ENCODE measurements around the gene BCLAF3. TPM values are rescaled to one million over a fixed set of nuclear protein-coding genes. Genes with fewer than 3 reads are reported as not detected.

The BCLAF3 gene
- total RNA-seq, 1 donor from 2014 or later = 9.7 TPM

DNA sequence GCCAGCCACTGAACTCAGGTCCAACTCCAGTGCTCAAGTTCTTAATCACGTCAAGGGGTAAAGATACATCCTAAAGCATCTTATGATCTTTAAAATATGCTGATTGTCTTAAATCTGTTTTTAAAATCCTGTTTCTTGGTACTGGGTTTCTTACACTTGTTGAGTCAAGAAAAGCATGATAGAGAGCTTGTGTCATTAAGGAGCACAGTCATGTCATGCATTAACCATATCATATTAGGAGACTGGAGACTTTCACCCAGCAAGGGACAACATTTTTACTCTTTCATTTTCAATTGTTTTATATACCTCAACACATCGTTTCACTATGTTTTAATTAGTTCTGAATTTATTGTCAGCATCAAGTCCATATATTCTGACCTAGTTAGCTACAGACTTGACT is 41.5 kb downstream of the BCLAF3 start:
- H3K9ac ChIP-seq = no peak overlapping the region
- no peaks in the 10 kb centered on the region for H3K79me2 ChIP-seq (ENCODE audit: low read depth)
- H3K4me1 Mint-ChIP-seq = no peaks in the 10 kb centered on the region
- H3K36me3 Mint-ChIP-seq = peaks cover 16% of the 10 kb centered on the region
- H3K27ac ChIP-seq = no peak overlapping the region
- H3K36me3 ChIP-seq = no peaks in the 10 kb centered on the region
- peaks cover 5% of the 10 kb centered on the region for H3K9me3 ChIP-seq (ENCODE audit: low read depth)
- H3F3A ChIP-seq (ENCODE audit: low read depth) = no peaks in the 10 kb centered on the region
- H4K20me1 ChIP-seq (ENCODE audit: low read depth) = no peaks in the 10 kb centered on the region
- no peak overlapping the region for H2AFZ ChIP-seq (replicated peaks)
- TF ChIP-seq EZH2phosphoT487 (IDR thresholded peaks at IDR 0.05) (no peak), EZH2 (IDR thresholded peaks at IDR 0.05) (no peak)
- TF ChIP-seq, protein P1, sequence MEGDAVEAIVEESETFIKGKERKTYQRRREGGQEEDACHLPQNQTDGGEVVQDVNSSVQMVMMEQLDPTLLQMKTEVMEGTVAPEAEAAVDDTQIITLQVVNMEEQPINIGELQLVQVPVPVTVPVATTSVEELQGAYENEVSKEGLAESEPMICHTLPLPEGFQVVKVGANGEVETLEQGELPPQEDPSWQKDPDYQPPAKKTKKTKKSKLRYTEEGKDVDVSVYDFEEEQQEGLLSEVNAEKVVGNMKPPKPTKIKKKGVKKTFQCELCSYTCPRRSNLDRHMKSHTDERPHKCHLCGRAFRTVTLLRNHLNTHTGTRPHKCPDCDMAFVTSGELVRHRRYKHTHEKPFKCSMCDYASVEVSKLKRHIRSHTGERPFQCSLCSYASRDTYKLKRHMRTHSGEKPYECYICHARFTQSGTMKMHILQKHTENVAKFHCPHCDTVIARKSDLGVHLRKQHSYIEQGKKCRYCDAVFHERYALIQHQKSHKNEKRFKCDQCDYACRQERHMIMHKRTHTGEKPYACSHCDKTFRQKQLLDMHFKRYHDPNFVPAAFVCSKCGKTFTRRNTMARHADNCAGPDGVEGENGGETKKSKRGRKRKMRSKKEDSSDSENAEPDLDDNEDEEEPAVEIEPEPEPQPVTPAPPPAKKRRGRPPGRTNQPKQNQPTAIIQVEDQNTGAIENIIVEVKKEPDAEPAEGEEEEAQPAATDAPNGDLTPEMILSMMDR (IDR thresholded peaks at IDR 0.05) = no peak
- H3K4me2 ChIP-seq = no peak overlapping the region
- no peak overlapping the region for H3K4me3 Mint-ChIP-seq
- H3K4me1 ChIP-seq = no peaks in the 10 kb centered on the region
- H3K27me3 ChIP-seq = no peaks in the 10 kb centered on the region
- no peak overlapping the region for H3K4me3 ChIP-seq
- H3K9me3 Mint-ChIP-seq = peaks cover 7% of the 10 kb centered on the region
- no peak for DNase-seq (ENCODE audit: low spot score)
- no peak overlapping the region for H3K27ac Mint-ChIP-seq
- no peaks in the 10 kb centered on the region for H3K27me3 Mint-ChIP-seq (ENCODE audit: insufficient read depth, low read depth)

GRCh38 chrX:19947612-19948011 is 43.2 kb downstream of the BCLAF3 start:
- Mint-ChIP-seq H3K9me3 (peaks cover 7% of the 10 kb centered on the region), H3K4me3 (no peak overlapping the region), H3K27ac (no peak overlapping the region), H3K4me1 (no peaks in the 10 kb centered on the region), H3K27me3 (ENCODE audit: insufficient read depth, low read depth) (no peaks in the 10 kb centered on the region), H3K36me3 (peaks cover 14% of the 10 kb centered on the region)
- H3K4me1 ChIP-seq = no peaks in the 10 kb centered on the region
- no peaks in the 10 kb centered on the region for H3K27me3 ChIP-seq
- H4K20me1 ChIP-seq (ENCODE audit: low read depth) = no peaks in the 10 kb centered on the region
- no peak overlapping the region for H3K27ac ChIP-seq
- no peak overlapping the region for H3K4me2 ChIP-seq
- H3F3A ChIP-seq (ENCODE audit: low read depth) = no peaks in the 10 kb centered on the region
- no peaks in the 10 kb centered on the region for H3K36me3 ChIP-seq
- TF ChIP-seq, protein P1 (IDR thresholded peaks at IDR 0.05) = no peak
- TF ChIP-seq EZH2phosphoT487 (IDR thresholded peaks at IDR 0.05) (no peak), EZH2 (IDR thresholded peaks at IDR 0.05) (no peak)
- no peak overlapping the region for H3K9ac ChIP-seq
- H3K4me3 ChIP-seq = no peak overlapping the region
- H3K79me2 ChIP-seq (ENCODE audit: low read depth) = no peaks in the 10 kb centered on the region
- no peaks in the 10 kb centered on the region for H3K9me3 ChIP-seq (ENCODE audit: low read depth)
- no peak overlapping the region for H2AFZ ChIP-seq (replicated peaks)
- no peak for DNase-seq (ENCODE audit: low spot score)

MicroRNAs encoded within 50 kb of the gene (microRNA counts, 767-probe panel; counts per million panel counts)
- microRNA hsa-miR-23c = 460 counts per million, percentile 90 among the panel's probes with 10 or more counts

Small RNA genes within 50 kb of the gene (microRNA-seq; reads per million reads assigned to microRNA genes)
- gene MIR23C = 1.8 reads per million, percentile 4 among the genes with 10 or more reads in this experiment

Small RNA genes within 50 kb of the gene (small RNA-seq; reads per million reads assigned to genes)
- gene MIR23C (not detected), gene RF00019 (not detected)

Other genes starting within 250 kb of the BCLAF3 start
- 6.1 and 6.5 TPM in 2 replicates for gene SH3KBP1, start 103.5 kb downstream of the BCLAF3 start, total RNA-seq (ENCODE audit: low replicate concordance)
- gene MAP7D2, start 125.8 kb upstream of the BCLAF3 start, total RNA-seq (ENCODE audit: low replicate concordance) = 2.0 and 2.6 TPM in 2 replicates
- gene EIF1AX, start 150.8 kb upstream of the BCLAF3 start, total RNA-seq (ENCODE audit: low replicate concordance) = 77.6 and 123 TPM in 2 replicates

Measured in neural progenitor cell (in vitro differentiated cells).